ENCODE data around the gene OR2A5. TPM values are rescaled to one million over a fixed set of nuclear protein-coding genes. Genes with fewer than 3 reads are reported as not detected.
"Not testable (repeated sequence)": the region's sequence is repeated elsewhere in the genome, so short reads cannot be mapped to it uniquely, and the experiment has no call there.

Gene OR2A5
- total RNA-seq, 1 donor from 2014 or later, result not detected

DNA sequence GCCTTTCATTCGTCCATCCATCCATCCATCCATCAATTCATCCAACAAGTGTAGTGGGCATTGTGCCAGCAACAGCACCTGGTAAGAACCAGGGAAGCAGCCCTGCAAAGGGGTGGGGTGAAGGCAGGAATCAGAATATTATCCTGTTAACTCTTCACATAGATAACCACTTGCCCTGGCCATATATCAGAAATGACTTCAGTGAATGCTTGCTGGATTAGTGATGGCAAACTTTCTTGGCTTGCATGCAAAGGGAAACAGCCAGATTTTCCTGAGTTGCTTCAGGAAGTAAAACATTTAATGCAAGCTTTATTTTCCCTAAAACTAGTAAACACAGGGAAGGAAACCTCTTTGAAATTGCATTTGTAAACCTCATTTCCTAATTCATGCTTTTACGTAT, 743 bp downstream of the OR2A5 start:
- Histone ChIP-seq H3K36me3 (no peaks in the 10 kb centered on the region), H3K27ac (no peak overlapping the region), H3K9me3 (no peaks in the 10 kb centered on the region), H3K4me3 (no peak overlapping the region), H3K27me3 (no peaks in the 10 kb centered on the region), H3K4me1 (no peaks in the 10 kb centered on the region)
- no peak for TF ChIP-seq CTCF (IDR thresholded peaks at IDR 0.05)
- DNase-seq (ENCODE audit: low spot score in 2 of 2), result no peak
- intact Hi-C loops (cut with DNase I), result no loop called here

DNA sequence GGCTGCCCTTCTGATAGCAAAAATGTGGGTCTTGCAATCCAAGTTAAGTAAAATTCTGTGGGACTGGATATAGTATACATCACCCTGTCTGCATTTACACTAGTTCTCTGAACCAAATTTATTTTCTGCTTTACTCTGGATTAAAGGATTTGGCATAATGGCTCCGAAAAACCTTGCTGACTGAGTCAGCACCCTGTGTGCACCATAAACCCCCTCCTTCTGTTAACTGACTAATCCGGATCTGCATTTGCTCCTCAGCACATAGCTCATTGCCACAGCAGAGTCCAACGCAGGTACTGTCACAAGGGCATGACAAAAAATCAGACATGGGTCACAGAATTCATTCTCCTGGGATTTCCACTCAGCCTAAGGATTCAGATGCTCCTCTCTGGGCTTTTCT, 1.3 kb downstream of the OR2A5 start:
- H3K9me3 ChIP-seq, result no peaks in the 10 kb centered on the region
- no peak for DNase-seq (ENCODE audit: low spot score in 2 of 2)
- TF ChIP-seq CTCF (IDR thresholded peaks at IDR 0.05), result no peak
- H3K27me3 ChIP-seq, result no peaks in the 10 kb centered on the region
- H3K36me3 ChIP-seq, result no peaks in the 10 kb centered on the region
- no peak overlapping the region for H3K27ac ChIP-seq
- H3K4me1 ChIP-seq, result no peaks in the 10 kb centered on the region
- intact Hi-C loops (cut with DNase I), result no loop called here
- H3K4me3 ChIP-seq, result no peak overlapping the region

DNA sequence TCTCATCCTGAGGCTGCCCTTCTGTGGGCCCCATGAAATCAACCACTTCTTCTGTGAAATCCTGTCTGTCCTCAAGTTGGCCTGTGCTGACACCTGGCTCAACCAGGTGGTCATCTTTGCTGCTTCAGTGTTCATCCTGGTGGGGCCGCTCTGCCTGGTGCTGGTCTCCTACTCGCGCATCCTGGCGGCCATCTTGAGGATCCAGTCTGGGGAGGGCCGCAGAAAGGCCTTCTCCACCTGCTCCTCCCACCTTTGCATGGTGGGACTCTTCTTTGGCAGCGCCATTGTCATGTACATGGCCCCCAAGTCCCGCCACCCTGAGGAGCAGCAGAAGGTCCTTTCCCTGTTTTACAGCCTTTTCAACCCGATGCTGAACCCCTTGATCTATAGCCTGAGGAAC, 2.1 kb downstream of the OR2A5 start:
- DNase-seq (ENCODE audit: low spot score in 2 of 2); H3K4me1 ChIP-seq; H3K9me3 ChIP-seq; H3K27me3 ChIP-seq; intact Hi-C loops (cut with DNase I); H3K27ac ChIP-seq; H3K4me3 ChIP-seq; H3K36me3 ChIP-seq: not testable (repeated sequence)

- no peak overlapping the region for H3K27ac ChIP-seq
- no peaks in the 10 kb centered on the region for H3K9me3 ChIP-seq
- no peaks in the 10 kb centered on the region for H3K27me3 ChIP-seq
- intact Hi-C loops (cut with DNase I), result no loop called here
- no peak overlapping the region for H3K4me3 ChIP-seq
- H3K4me1 ChIP-seq, result no peaks in the 10 kb centered on the region
- H3K36me3 ChIP-seq, result no peaks in the 10 kb centered on the region
- DNase-seq (ENCODE audit: low spot score in 2 of 2), result no peak
- TF ChIP-seq CTCF (IDR thresholded peaks at IDR 0.05), result no peak
Observed at GRCh38 chr7:144057954-144058353, 9.2 kb downstream of the OR2A5 start.

DNA sequence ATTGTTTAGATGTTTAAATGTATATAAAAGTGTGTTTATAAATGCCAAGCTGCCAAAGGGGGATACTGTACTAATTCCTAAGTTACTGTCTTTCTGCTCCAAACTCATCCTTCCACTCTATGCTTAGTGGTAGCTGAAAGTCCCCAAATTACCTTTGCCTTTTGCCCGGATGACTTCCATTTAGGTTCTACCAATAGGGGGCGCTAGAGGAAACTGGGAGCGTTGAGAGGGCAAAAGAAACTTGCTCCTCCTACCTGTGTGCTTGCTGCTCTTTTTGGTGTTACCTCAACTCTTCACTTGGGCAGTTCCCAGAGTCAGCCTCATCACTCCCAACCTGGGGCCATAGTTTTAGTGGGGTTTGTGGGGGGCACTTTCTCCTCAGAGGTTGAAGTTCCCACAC, 15.0 kb downstream of the OR2A5 start:
- H3K36me3 ChIP-seq, result no peaks in the 10 kb centered on the region
- no peaks in the 10 kb centered on the region for H3K27me3 ChIP-seq
- intact Hi-C loops (cut with DNase I), result no loop called here
- no peak for TF ChIP-seq CTCF (IDR thresholded peaks at IDR 0.05)
- H3K4me1 ChIP-seq, result no peaks in the 10 kb centered on the region
- H3K9me3 ChIP-seq, result no peaks in the 10 kb centered on the region
- no peak for DNase-seq (ENCODE audit: low spot score in 2 of 2)
- no peak overlapping the region for H3K4me3 ChIP-seq
- no peak overlapping the region for H3K27ac ChIP-seq

DNA sequence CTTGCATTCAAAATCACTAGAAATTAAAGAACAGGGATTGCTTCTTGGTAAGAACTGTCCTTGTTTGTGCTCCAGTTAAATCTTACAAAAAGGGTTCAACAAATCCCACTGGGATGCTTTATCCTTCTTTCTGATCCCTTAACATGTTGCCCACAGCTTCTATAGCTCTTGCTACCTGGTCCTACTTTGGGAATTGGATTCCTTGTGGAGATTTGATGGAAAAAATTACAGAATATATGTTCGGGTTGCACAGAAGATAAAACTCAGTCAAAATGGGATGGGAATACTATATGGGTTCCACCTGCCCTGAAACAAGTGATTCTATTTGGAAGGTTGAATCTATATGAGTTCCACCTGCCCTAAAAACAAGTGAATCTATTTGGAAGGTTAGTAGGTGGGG, 20.8 kb downstream of the OR2A5 start, which contains the start of gene OR2A25:
TSS of gene OR2A25 (plus strand) at position 301 of the 400 bp plus-strand sequence. CDS start 4,409 bp downstream, outside the sequence.
- Histone ChIP-seq H3K27ac (no peak within 1 kb of the TSS), H3K9me3 (no peaks in the 10 kb centered on the region), H3K4me3 (no peak within 1 kb of the TSS), H3K27me3 (no peaks in the 10 kb centered on the region), H3K36me3 (no peaks in the 10 kb centered on the region), H3K4me1 (no peaks in the 10 kb centered on the region)
- DNase-seq (ENCODE audit: low spot score in 2 of 2), result no peak
- TF ChIP-seq CTCF (IDR thresholded peaks at IDR 0.05), result no peak
- intact Hi-C loops (cut with DNase I), result no loop called here
